GM19372 (cell line): ENCODE results near the gene CLEC14A.

Experiments used
- ATAC-seq: cut with Tn5 transposase; IDR thresholded peaks from one replicate; pipeline ENCODE4 v1.9.1; 2021; ENCODE audit warnings: mild to moderate bottlenecking, low read depth, moderate library complexity; ENCODE audit not compliant: unreplicated experiment

The CLEC14A gene

GRCh38 chr14:38250331-38250730, 5.6 kb downstream of the CLEC14A start:
- ATAC-seq = no peak

DNA sequence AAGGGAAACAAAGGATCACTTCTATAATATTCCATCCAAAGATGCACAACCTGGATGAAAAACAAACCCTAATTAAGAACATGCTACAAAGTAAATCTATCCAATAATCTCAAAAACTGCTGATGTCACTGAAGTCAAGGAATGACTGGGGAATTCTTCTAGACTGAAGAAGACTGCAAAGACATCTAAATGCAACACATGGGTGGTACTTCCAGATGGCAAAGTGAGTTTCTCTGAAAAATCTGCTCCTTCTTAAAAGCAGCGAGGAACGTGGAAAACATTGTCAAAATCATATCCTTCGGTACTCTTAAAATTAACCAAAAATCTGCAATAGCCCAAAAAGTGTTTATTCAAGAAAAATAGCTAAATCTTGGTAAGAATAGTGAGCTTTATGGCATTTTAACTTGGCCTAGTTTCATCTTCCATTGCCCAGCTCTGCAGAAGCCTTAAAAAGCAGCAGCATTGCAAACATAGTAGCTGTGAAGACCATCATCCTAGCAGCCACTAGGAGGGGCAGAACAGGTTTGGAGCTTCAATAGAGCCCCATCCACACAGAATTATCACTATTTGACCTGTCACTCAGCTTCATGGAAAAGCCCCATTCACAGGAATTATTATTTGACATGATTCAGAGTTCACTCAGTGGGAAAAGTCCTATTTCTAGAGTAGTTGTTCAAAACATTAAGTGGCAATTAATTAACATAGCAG, 7.4 kb downstream of the CLEC14A start:
- no peak for ATAC-seq

DNA sequence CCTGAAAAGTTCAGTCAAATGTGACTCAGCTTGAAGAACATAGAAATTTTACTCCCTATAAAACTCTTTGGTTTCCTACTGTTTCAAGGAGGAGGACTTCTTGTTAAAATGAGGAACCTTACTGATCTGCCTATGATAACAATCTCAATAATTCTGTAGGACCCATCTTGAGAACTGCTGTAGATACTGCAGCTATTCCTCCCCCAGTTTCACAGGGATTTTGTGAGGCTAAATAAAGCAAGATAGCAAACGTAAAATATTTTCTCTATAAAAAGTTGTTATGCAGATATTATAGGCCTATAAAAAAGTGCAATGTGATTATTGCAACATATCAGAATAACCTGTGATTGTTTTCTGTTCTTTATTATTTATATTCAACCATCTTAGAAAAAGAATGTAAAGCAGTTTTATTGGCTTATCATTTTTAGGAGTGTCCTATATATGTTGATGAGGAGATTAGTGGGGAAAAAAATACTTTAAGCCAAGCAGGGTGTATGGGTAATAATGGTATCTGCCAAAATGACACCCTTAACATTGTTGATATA, 12.1 kb downstream of the CLEC14A start:
- no peak for ATAC-seq

DNA sequence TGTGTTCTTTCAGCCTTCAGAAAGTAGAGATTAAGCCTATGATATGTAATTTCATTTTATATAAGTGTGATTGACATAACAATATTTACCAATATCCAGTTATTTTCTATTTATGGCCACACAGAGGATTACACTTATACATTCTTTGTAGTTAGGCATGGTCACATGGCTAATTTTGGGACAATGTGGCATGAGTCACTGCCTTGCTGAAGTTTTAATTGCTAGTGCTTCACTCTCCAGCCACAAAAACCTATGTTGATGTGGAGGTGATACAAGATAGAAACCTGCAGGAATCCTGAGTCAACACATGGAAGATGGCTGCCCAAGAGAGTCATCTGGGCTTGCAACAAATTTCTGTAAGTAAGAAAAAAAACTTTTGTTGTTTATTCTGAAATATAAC, 17.0 kb downstream of the CLEC14A start:
- ATAC-seq = no peak

DNA sequence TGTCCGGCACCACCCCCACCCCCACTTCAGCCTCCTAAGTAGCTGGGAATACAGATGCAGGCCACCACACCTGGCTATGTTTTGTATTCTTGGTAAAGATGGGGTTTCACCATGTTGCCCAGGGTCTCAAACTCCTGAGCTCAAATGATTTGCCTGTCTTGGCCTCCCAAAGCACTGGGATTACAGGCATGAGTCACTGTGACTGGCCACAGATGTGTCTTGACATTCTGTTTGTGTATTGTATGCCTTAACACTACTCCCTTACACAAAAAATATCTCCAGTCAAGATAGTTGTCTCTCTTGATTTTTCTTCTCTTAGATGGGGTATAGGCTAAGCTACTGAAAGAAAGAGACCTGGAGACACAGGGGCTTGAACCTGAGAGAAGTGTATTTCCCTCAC, 17.6 kb downstream of the CLEC14A start:
- no peak for ATAC-seq

- no peak for ATAC-seq
Observed at GRCh38 chr14:38233218-38233617, 22.7 kb downstream of the CLEC14A start.

GRCh38 chr14:38226366-38226765, 29.5 kb downstream of the CLEC14A start:
- no peak for ATAC-seq

DNA sequence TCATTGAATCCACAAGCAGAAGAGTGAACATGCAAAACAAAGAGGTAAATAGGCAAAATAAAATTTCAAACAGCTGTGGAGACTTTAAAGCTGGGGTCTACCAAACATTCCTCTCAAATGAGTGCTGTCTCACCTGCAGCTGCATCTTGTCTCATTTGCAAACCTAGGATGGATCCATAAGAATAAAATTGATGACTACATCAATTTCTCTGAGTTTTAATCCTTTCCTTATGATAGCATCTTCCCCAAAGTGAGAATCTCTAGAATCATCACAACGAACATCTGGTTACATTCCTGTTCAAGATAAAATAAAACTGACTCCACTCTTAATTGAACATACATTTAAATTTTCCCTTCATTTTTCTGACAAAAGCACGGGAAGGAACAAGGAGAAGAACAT, 29.9 kb downstream of the CLEC14A start:
- no peak for ATAC-seq

DNA sequence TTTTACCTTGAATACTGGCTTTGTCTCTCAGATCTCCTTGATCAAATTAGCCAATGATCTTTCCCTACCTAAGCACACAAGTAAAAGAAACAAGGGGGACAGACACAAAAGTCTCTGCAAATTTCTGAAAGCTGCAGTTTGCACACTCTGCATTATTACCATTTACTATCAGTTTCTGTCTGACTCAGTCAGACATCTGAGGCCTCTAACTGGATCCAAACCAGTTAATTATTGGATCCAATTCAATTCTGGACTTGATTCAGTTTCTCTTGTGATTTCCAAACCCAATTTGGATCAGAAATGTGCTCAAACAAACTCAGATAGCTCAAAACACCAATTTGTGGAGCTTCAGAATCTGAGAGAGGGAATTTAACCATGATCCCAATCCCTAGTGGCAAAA, 31.6 kb downstream of the CLEC14A start:
- ATAC-seq = no peak

- no peak for ATAC-seq
Observed at GRCh38 chr14:38221077-38221476, 34.8 kb downstream of the CLEC14A start.

GRCh38 chr14:38217553-38217952, 38.3 kb downstream of the CLEC14A start:
- ATAC-seq = no peak

DNA sequence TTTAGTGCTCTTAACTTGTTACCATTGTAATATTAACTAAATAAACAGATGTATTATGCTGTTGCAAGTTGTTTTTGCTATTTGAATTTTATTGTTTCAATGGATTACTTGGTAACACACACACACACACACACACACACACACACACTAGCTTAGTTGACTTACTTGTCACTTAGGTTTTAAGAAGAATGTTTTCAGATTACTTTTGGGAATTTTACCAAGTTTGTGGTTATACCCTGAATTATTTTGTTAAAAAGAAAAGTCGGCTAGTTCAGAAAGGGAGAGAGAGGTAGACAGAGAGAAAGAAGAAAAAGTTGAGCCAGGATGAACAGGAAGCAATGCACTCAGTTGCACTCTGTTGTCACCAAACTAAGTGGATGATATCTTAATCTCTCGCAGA, 42.9 kb downstream of the CLEC14A start:
- no peak for ATAC-seq

- ATAC-seq = no peak
Observed at GRCh38 chr14:38212111-38212510, 43.8 kb downstream of the CLEC14A start.

DNA sequence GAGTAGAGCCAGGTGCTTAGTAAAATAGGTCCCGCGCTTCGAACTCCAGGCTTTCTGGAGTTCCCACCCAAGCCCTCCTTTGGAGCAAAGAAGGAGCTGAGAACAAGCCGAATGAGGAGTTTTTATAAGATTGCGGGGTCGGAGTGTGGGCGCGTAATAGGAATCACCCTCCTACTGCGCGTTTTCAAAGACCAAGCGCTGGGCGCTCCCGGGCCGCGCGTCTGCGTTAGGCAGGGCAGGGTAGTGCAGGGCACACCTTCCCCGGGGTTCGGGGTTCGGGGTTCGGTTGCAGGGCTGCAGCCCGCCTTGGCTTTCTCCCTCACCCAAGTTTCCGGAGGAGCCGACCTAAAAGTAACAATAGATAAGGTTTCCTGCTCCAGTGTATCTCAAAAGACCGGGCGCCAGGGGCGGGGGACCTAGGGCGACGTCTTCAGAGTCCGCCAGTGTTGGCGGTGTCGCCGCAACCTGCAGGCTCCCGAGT, 44.6 kb downstream of the CLEC14A start:
- ATAC-seq = no peak

DNA sequence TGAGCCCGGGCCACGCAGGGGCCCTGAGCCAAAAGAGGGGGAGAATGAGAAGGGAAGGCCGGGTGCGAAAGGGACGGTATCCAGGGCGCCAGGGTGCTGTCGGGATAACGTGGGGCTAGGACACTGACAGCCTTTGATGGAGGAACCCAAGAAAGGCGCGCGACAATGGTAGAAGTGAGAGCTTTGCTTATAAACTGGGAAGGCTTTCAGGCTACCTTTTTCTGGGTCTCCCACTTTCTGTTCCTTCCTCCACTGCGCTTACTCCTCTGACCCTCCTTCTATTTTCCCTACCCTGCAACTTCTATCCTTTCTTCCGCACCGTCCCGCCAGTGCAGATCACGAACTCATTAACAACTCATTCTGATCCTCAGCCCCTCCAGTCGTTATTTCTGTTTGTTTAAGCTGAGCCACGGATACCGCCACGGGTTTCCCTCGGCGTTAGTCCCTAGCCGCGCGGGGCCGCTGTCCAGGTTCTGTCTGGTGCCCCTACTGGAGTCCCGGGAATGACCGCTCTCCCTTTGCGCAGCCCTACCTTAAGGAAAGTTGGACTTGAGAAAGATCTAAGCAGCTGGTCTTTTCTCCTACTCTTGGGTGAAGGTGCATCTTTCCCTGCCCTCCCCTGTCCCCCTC, 45.2 kb downstream of the CLEC14A start:
- ATAC-seq = no peak

GRCh38 chr14:38209572-38210557, 46.0 kb downstream of the CLEC14A start:
- no peak for ATAC-seq

- ATAC-seq = no peak
Observed at GRCh38 chr14:38208618-38209562, 47.0 kb downstream of the CLEC14A start.

GRCh38 chr14:38207736-38208617, 47.9 kb downstream of the CLEC14A start, which contains the start of gene SSTR1:
SSTR1 (plus strand) TSS chr14:38207904; CDS start chr14:38209390, 1,486 bp downstream.
- ATAC-seq = no peak

GRCh38 chr14:38207377-38207735, 48.5 kb downstream of the CLEC14A start:
- ATAC-seq = no peak
